Fibroblast of villous mesenchyme (primary cell): ENCODE measurements around the gene C1QTNF12. TPM values are rescaled to one million over a fixed set of nuclear protein-coding genes. Genes with fewer than 3 reads are reported as not detected.

Experiments used
- DNase-seq: peaks from one replicate; pipeline ENCODE4 v3.0.0-alpha.2; 2010; ENCODE audit warnings: low read depth
- H3K4me3 ChIP-seq: 2 replicates; pipeline ENCODE4 v1.5.1; 2011; ENCODE audit warnings: low read depth, mild to moderate bottlenecking, low read length
- CTCF ChIP-seq: IDR thresholded peaks from 2 replicates; pipeline ENCODE4 v1.5.1; 2012; ENCODE audit warnings: low read depth, mild to moderate bottlenecking, low read length; ENCODE audit not compliant: insufficient read depth
- total RNA-seq: library from RNA; depleted of rRNA; stranded (reverse); fragments of >200 nt; gene quantifications from 2 replicates; pipeline ENCODE4 v1.2.3, GENCODE V29; 2012

The C1QTNF12 gene
- total RNA-seq, 1 donor = 0.43 TPM

- H3K4me3 ChIP-seq = no peak overlapping the region
Observed at GRCh38 chr1:1222575-1223225, 23.8 kb downstream of the C1QTNF12 start.

GRCh38 chr1:1221887-1222574, 24.5 kb downstream of the C1QTNF12 start:
- no peak for DNase-seq
- H3K4me3 ChIP-seq = no peak overlapping the region
- TF ChIP-seq CTCF = no peak

More at GRCh38 chr1:1222575-1223225, 23.8 kb downstream of the C1QTNF12 start:
- TF ChIP-seq CTCF = no peak
- DNase-seq = no peak

GRCh38 chr1:1220197-1220596, 26.3 kb downstream of the C1QTNF12 start:
- no peak for DNase-seq
- H3K4me3 ChIP-seq = no peak overlapping the region
- TF ChIP-seq CTCF = no peak

- no peak overlapping the region for H3K4me3 ChIP-seq
- TF ChIP-seq CTCF = no peak
- no peak for DNase-seq
Observed at GRCh38 chr1:1219341-1219740, 27.2 kb downstream of the C1QTNF12 start.

GRCh38 chr1:1218524-1219200, 27.9 kb downstream of the C1QTNF12 start:
- H3K4me3 ChIP-seq = no peak overlapping the region
- no peak for DNase-seq
- no peak for TF ChIP-seq CTCF

GRCh38 chr1:1217621-1218523, 28.6 kb downstream of the C1QTNF12 start:
- H3K4me3 ChIP-seq = no peak overlapping the region
- peak; percentile 14 for DNase-seq
- TF ChIP-seq CTCF = no peak
